H1 (cell line): Measurements from ENCODE around the gene LAG3. TPM values are rescaled to one million over a fixed set of nuclear protein-coding genes. Genes with fewer than 3 reads are reported as not detected.

Experiments
- CTCF ChIA-PET: fragments of 300-600 bp; sonication (Branson Sonifier 250); formaldehyde crosslinking; loops from one replicate; lab custom pipeline; 2021; ENCODE audit not compliant: partially characterized antibody; lab: Charles Lee
- POLR2A ChIA-PET: fragments of 300-600 bp; sonication (Branson Sonifier 250); formaldehyde crosslinking; loops from one replicate; lab custom pipeline; 2021; ENCODE audit warnings: inconsistent platforms; ENCODE audit not compliant: partially characterized antibody; lab: Charles Lee
- DNase-seq, 2 experiments: peaks; one replicate each; pipeline versions ENCODE4 v3.0.0 to v3.0.0-alpha.2; 2010 to 2022; ENCODE audit warnings: low spot score in 2 of 2, low read depth in 1 of 2, mixed read lengths in 1 of 2
- FAIRE-seq: peaks from 2 replicates; lab custom pipeline; 2011; peaks lifted over from hg19 to GRCh38; lab: Jason Lieb, UNC
- H2AFZ ChIP-seq: 2 replicates; pipeline ENCODE4 v1.8.1; 2012; ENCODE audit warnings: low read length, inconsistent platforms
- H2AK5ac ChIP-seq: 2 replicates; pipeline ENCODE4 v1.6.1; 2013; ENCODE audit warnings: low read depth, low read length
- H2BK120ac ChIP-seq: replicated peaks from 2 replicates; pipeline ENCODE3; 2013; ENCODE audit warnings: low read depth, low read length, inconsistent platforms
- H2BK12ac ChIP-seq: 2 replicates; pipeline ENCODE4 v1.6.1; 2013; ENCODE audit warnings: low read depth, low read length
- H2BK15ac ChIP-seq: 2 replicates; pipeline ENCODE4 v1.6.1; 2013; ENCODE audit warnings: low read length
- H2BK20ac ChIP-seq: 2 replicates; pipeline ENCODE4 v1.6.1; 2013; ENCODE audit warnings: low read length
- H2BK5ac ChIP-seq: 2 replicates; pipeline ENCODE4 v1.6.1; 2013; ENCODE audit warnings: low read depth, low read length
- H3K14ac ChIP-seq: 2 replicates; pipeline ENCODE4 v1.6.1; 2013; ENCODE audit warnings: inconsistent platforms; ENCODE audit not compliant: insufficient read length
- H3K18ac ChIP-seq: 2 replicates; pipeline ENCODE4 v1.6.1; 2013; ENCODE audit warnings: low read length; ENCODE audit errors: extremely low read depth
- H3K23ac ChIP-seq: 2 replicates; pipeline ENCODE4 v1.6.1; 2013; ENCODE audit warnings: inconsistent platforms; ENCODE audit not compliant: insufficient read length
- H3K23me2 ChIP-seq: 2 replicates; pipeline ENCODE4 v1.6.1; 2013; ENCODE audit warnings: low read depth, low read length
- H3K27ac ChIP-seq: 2 replicates; pipeline ENCODE4 v1.6.1; 2011; ENCODE audit warnings: low read depth, low read length, inconsistent platforms
- H3K27me3 ChIP-seq, 4 experiments: replicated peaks in 1 of 4; 1 replicate in 1 of 4; 2 replicates in 3 of 4; pipeline versions ENCODE4 v1.6.1 to v1.8.1; 2011 to 2013; ENCODE audit warnings: low read length in 3 of 4, mild to moderate bottlenecking in 3 of 4, inconsistent platforms in 2 of 4, mixed read lengths in 2 of 4, moderate library complexity in 1 of 4; ENCODE audit not compliant: control insufficient read depth in 3 of 4, insufficient read depth in 3 of 4; ENCODE audit errors: extremely low read depth in 1 of 4
- H3K36me3 ChIP-seq, 4 experiments: 2 replicates each; pipeline versions ENCODE4 v1.6.1 to v1.8.1; 2011 to 2013; ENCODE audit warnings: mild to moderate bottlenecking in 4 of 4, low read length in 3 of 4, moderate library complexity in 2 of 4, control low read depth in 1 of 4, inconsistent platforms in 1 of 4; ENCODE audit not compliant: insufficient read depth in 4 of 4, control insufficient read depth in 2 of 4
- H3K4ac ChIP-seq: replicated peaks from 2 replicates; pipeline ENCODE3; 2013; ENCODE audit warnings: low read length, low read depth, mixed read lengths, inconsistent platforms; ENCODE audit not compliant: insufficient read length
- H3K4me1 ChIP-seq, 4 experiments: replicated peaks in 1 of 4; 1 replicate in 1 of 4; 2 replicates in 3 of 4; pipeline versions ENCODE4 v1.6.1 to v1.8.1; 2011 to 2013; ENCODE audit warnings: low read length in 3 of 4, inconsistent platforms in 2 of 4, mixed read lengths in 1 of 4; ENCODE audit not compliant: insufficient read depth in 4 of 4, control insufficient read depth in 3 of 4
- H3K4me2 ChIP-seq, 2 experiments: 2 replicates each; pipeline versions ENCODE4 v1.6.1 to v1.8.1; 2011 to 2013; ENCODE audit warnings: low read depth in 2 of 2, low read length in 2 of 2, control low read depth in 1 of 2, inconsistent platforms in 1 of 2, mild to moderate bottlenecking in 1 of 2; ENCODE audit not compliant: insufficient read depth in 1 of 2
- H3K4me3 ChIP-seq, 4 experiments: fragments of 200-600, 300-600 bp in 1 of 4; sonication (generic), shearing (Covaris generic), sonication (Bioruptor Twin) in 1 of 4; 2 replicates each; pipeline versions ENCODE4 v1.5.1 to v1.8.1; 2011 to 2016; ENCODE audit warnings: low read length in 4 of 4, low read depth in 3 of 4, control low read depth in 2 of 4, inconsistent platforms in 2 of 4, mild to moderate bottlenecking in 2 of 4, mixed read lengths in 1 of 4, moderate library complexity in 1 of 4; ENCODE audit not compliant: insufficient read depth in 2 of 4; ENCODE audit errors: extremely low read depth in 1 of 4
- H3K56ac ChIP-seq: replicated peaks from 2 replicates; pipeline ENCODE3; 2013; ENCODE audit warnings: low read depth, mild to moderate bottlenecking, mixed read lengths, low read length, inconsistent platforms; ENCODE audit not compliant: insufficient read length
- H3K79me1 ChIP-seq: 2 replicates; pipeline ENCODE4 v1.6.1; 2013; ENCODE audit warnings: low read depth, low read length, control low read depth
- H3K79me2 ChIP-seq, 2 experiments: 2 replicates each; pipeline versions ENCODE4 v1.6.1 to v1.8.1; 2012 to 2013; ENCODE audit warnings: low read length in 2 of 2, mild to moderate bottlenecking in 2 of 2, inconsistent platforms in 1 of 2; ENCODE audit not compliant: insufficient read depth in 2 of 2, control insufficient read depth in 1 of 2
- H3K9ac ChIP-seq, 4 experiments: replicated peaks in 1 of 4; 1 replicate in 1 of 4; 2 replicates in 3 of 4; pipeline versions ENCODE4 v1.6.1 to v1.8.1; 2011 to 2013; ENCODE audit warnings: low read depth in 3 of 4, low read length in 3 of 4, control low read depth in 2 of 4, mild to moderate bottlenecking in 2 of 4, moderate library complexity in 2 of 4, inconsistent platforms in 1 of 4; ENCODE audit errors: extremely low read depth in 1 of 4
- H3K9me3 ChIP-seq, 2 experiments: 2 replicates each; pipeline versions ENCODE4 v1.6.1 to v1.8.1; 2012 to 2013; ENCODE audit warnings: mild to moderate bottlenecking in 2 of 2, moderate library complexity in 2 of 2, control low read depth in 1 of 2, inconsistent platforms in 1 of 2, low read depth in 1 of 2, low read length in 1 of 2, mixed read lengths in 1 of 2; ENCODE audit not compliant: insufficient read depth in 2 of 2
- H4K20me1 ChIP-seq, 2 experiments: replicated peaks in 1 of 2; 2 replicates each; pipeline versions ENCODE3 to v1.8.1; 2011 to 2013; ENCODE audit warnings: inconsistent platforms in 2 of 2, low read length in 2 of 2, mild to moderate bottlenecking in 1 of 2; ENCODE audit not compliant: insufficient read depth in 2 of 2, control insufficient read depth in 1 of 2
- H4K5ac ChIP-seq: 2 replicates; pipeline ENCODE4 v1.6.1; 2013; ENCODE audit warnings: low read length, low read depth, mixed read lengths, inconsistent platforms; ENCODE audit not compliant: insufficient read length
- H4K8ac ChIP-seq: 2 replicates; pipeline ENCODE4 v1.8.0; 2013; ENCODE audit warnings: mild to moderate bottlenecking, moderate library complexity, low read length, inconsistent platforms; ENCODE audit not compliant: insufficient read depth; ENCODE audit errors: extremely low read depth
- H4K91ac ChIP-seq: replicated peaks from 2 replicates; pipeline ENCODE3; 2013; ENCODE audit warnings: low read length, mixed read lengths, inconsistent platforms; ENCODE audit not compliant: insufficient read length
- PHF8 ChIP-seq: fragments of 200-600 bp; sonication (generic); conservative IDR thresholded peaks from 2 replicates; pipeline ENCODE4 v1.7.1; 2012; ENCODE audit warnings: low read depth, mild to moderate bottlenecking, inconsistent platforms, low read length, moderate library complexity
- WGBS, 2 experiments: shearing (Covaris generic) in 1 of 2; methylation state at CpG; one replicate each; pipeline versions ENCODE4 v1.1.6 to v1.1.7; 2013 to 2015; ENCODE audit warnings: low lambda C conversion rate in 2 of 2, mixed read lengths in 2 of 2, inconsistent platforms in 1 of 2, low coverage in 1 of 2, missing lambda C conversion rate in 1 of 2; ENCODE audit not compliant: insufficient replicate concordance in 2 of 2, insufficient coverage in 1 of 2, insufficient read length in 1 of 2; ENCODE audit errors: extremely low coverage in 1 of 2, missing lambda C conversion rate in 1 of 2; 5-methylcytosine and 5-hydroxymethylcytosine counted together
- polyA plus RNA-seq, 7 experiments: library from polyadenylated mRNA; depleted of rRNA in 3 of 7; stranded (reverse) in 5 of 7; unstranded in 2 of 7; fragments of >200 nt in 5 of 7; fragments of 200-250 nt in 2 of 7; gene quantifications; 1 replicate in 5 of 7; 2 replicates in 1 of 7; 4 replicates in 1 of 7; pipeline versions ENCODE4 v1.2.1 to v1.2.3, GENCODE V29; 2011 to 2013; ENCODE audit warnings: missing spikeins in 2 of 7, mixed read lengths in 2 of 7
- total RNA-seq: library from RNA; stranded (reverse); fragmentation: NEBNext Ultra II Directional; extraction: Animal tissue kit (Norgen Biotek cat#: 25700); gene quantifications from 2 replicates; pipeline ENCODE4 v1.2.1, GENCODE V29; 2021

Gene LAG3
- total and polyA plus RNA-seq, 2 of the 8 experiments (the other 6 are each of a cell fraction or from before 2014, with no cell fraction given) = 1.1 to 3.1 TPM

DNA sequence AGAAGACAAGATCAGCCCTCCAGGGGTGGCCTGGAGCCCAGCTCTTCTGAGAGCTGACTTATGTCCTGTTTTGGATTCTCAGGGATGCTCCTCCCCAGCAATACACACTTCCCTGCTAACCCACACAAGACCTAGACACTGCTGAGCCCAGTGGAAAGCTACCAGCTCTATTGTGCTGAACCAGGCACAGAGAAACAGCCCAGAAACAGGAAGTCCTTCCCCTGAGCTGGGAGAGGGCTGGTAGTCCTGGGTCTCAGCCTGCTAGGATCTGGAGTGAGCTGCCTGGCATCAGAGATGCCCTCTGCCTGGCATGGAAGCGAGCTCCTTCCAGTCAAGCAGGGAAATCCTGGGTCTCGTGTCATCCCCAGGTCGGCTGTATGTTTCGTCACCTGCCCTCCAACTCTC is 1.2 kb upstream of the LAG3 start:
- Histone ChIP-seq H3K79me2 (peaks cover 4 to 25% of the 10 kb centered on the region in 2 experiments; a peak in 2 of 4 replicates), H3K4me1 (peaks cover 4 to 36% (median 25%) of the 10 kb centered on the region in 4 experiments), H4K91ac (no peak overlapping the region), H3K9ac (no peak overlapping the region), H2BK5ac (no peak overlapping the region), H3K36me3 (peaks cover 0 to 23% (median 5%) of the 10 kb centered on the region in 4 experiments; a peak in 6 of 8 replicates), H2AK5ac (0 out of 2 replicates have a peak overlapping the region, but pooled peaks have one; percentile 2), H3K9me3 (no peaks in the 10 kb centered on the region), H4K8ac (no peak overlapping the region), H3K27ac (no peak overlapping the region), H3K14ac (no peak overlapping the region), H3K79me1 (0 out of 2 replicates have a peak, but pooled peaks cover 2% of the 10 kb centered on the region), H4K5ac (no peak overlapping the region), H3K56ac (no peak overlapping the region), H4K20me1 (peaks cover 6 to 20% of the 10 kb centered on the region in 2 experiments), H3K23me2 (peaks cover 13% of the 10 kb centered on the region), H2BK12ac (no peak overlapping the region), H2AFZ (no peak overlapping the region), H3K4me2 (no peak overlapping the region; a peak in 1 of 4 replicates), H3K18ac (no peak overlapping the region), H2BK120ac (no peak overlapping the region), H2BK15ac (no peak overlapping the region), H3K27me3 (peaks cover 0 to 27% (median 21%) of the 10 kb centered on the region in 4 experiments; a peak in 5 of 7 replicates), H3K23ac (no peak overlapping the region), H3K4me3 (no peak overlapping the region), H2BK20ac (no peak overlapping the region), H3K4ac (no peak overlapping the region)
- CTCF ChIA-PET = interaction anchor here (1.1 to 29.6 kb wide), 5 partner anchors 10 to 59 kb away, joined by 3 to 532 read pairs (median 105); partner anchors contain the start of genes GNB3, GPR162, MLF2 and P3H3
- POLR2A ChIA-PET = interaction anchor here (0.9 to 11.6 kb wide), 8 partner anchors 10 to 73 kb away, joined by 3 to 151 read pairs (median 7); partner anchors contain the start of genes GPR162 and MLF2
- FAIRE-seq = no peak
- WGBS, 2 experiments = 94% methylated on average over 4 of the region's 4 CpGs; no CpG with 5 or more reads in 1 of the 2 experiments
- DNase-seq = no peak
- TF ChIP-seq PHF8 = no peak
